Measurements from ENCODE around the gene IGLL1.
A peak's percentile ranks its signal among the peaks of the same experiment; 100 is the strongest.
"Not testable (repeated sequence)": the region's sequence is repeated elsewhere in the genome, so short reads cannot be mapped to it uniquely, and the experiment has no call there.

The IGLL1 gene

GRCh38 chr22:23579870-23580575 is at the start of gene IGLL1:
Gene IGLL1, minus strand, starts transcription at chr22:23580290. Its CDS starts 100 bp downstream, at chr22:23580190.
- DNase-seq = no peak

- not testable (repeated sequence) for DNase-seq
These were observed 48.1 kb upstream of the IGLL1 start for GRCh38 chr22:23628056-23628743.

- peak; percentile 56 for DNase-seq
These were observed 47.4 kb upstream of the IGLL1 start for GRCh38 chr22:23627401-23628055.

- DNase-seq = no peak
These were observed 46.3 kb upstream of the IGLL1 start for GRCh38 chr22:23626286-23626975.

GRCh38 chr22:23622634-23623033 is 42.5 kb upstream of the IGLL1 start:
- no peak for DNase-seq

GRCh38 chr22:23621916-23622315 is 41.8 kb upstream of the IGLL1 start:
- DNase-seq = not testable (repeated sequence)

- DNase-seq = no peak
These were observed 41.1 kb upstream of the IGLL1 start for GRCh38 chr22:23621082-23621780.

GRCh38 chr22:23613193-23613972 is 33.3 kb upstream of the IGLL1 start:
- DNase-seq = no peak

- DNase-seq = no peak
These were observed 30.1 kb upstream of the IGLL1 start for GRCh38 chr22:23609983-23610781.

- DNase-seq = no peak
These were observed 28.5 kb upstream of the IGLL1 start for GRCh38 chr22:23608583-23608982.

GRCh38 chr22:23606204-23607131 is 26.4 kb upstream of the IGLL1 start:
- no peak for DNase-seq

- DNase-seq = no peak
These were observed 25.0 kb upstream of the IGLL1 start for GRCh38 chr22:23604939-23605712.

GRCh38 chr22:23603266-23603665 is 23.2 kb upstream of the IGLL1 start:
- DNase-seq = no peak

GRCh38 chr22:23598805-23599518 is 18.9 kb upstream of the IGLL1 start:
- DNase-seq = no peak

- not testable (repeated sequence) for DNase-seq
These were observed 17.6 kb upstream of the IGLL1 start for GRCh38 chr22:23597576-23598268.

GRCh38 chr22:23595904-23596303 is 15.8 kb upstream of the IGLL1 start:
- DNase-seq = not testable (repeated sequence)

- DNase-seq = no peak
These were observed 11.8 kb upstream of the IGLL1 start for GRCh38 chr22:23591846-23592245.
